ENCODE data around the gene FAM240A.
"Not testable (repeated sequence)": the region's sequence is repeated elsewhere in the genome, so short reads cannot be mapped to it uniquely, and the experiment has no call there.

The FAM240A gene

GRCh38 chr3:46584598-46585467 lies 27.5 kb upstream of the FAM240A start:
- DNase-seq: no peak
- in situ Hi-C loops (cut with HindIII; ENCODE audit: low pct_ligation_motif_present, low pct_unique_long_range_greater_than_20kb, low sequenced_read_pairs): no loop called here

GRCh38 chr3:46585799-46586693 lies 26.3 kb upstream of the FAM240A start:
- DNase-seq: peak; percentile 8
- in situ Hi-C loops (cut with HindIII; ENCODE audit: low pct_ligation_motif_present, low pct_unique_long_range_greater_than_20kb, low sequenced_read_pairs): no loop called here

- in situ Hi-C loops (cut with HindIII; ENCODE audit: low pct_ligation_motif_present, low pct_unique_long_range_greater_than_20kb, low sequenced_read_pairs): no loop called here
- DNase-seq: no peak
Observed at GRCh38 chr3:46586738-46587246, 25.5 kb upstream of the FAM240A start.

- DNase-seq; in situ Hi-C loops (cut with HindIII; ENCODE audit: low pct_ligation_motif_present, low pct_unique_long_range_greater_than_20kb, low sequenced_read_pairs): not testable (repeated sequence)
Observed at GRCh38 chr3:46587268-46587667, 25.1 kb upstream of the FAM240A start.

GRCh38 chr3:46593274-46593862 lies 19.0 kb upstream of the FAM240A start:
- no peak for DNase-seq
- in situ Hi-C loops (cut with HindIII; ENCODE audit: low pct_ligation_motif_present, low pct_unique_long_range_greater_than_20kb, low sequenced_read_pairs): no loop called here

GRCh38 chr3:46593979-46594378 lies 18.3 kb upstream of the FAM240A start:
- in situ Hi-C loops (cut with HindIII; ENCODE audit: low pct_ligation_motif_present, low pct_unique_long_range_greater_than_20kb, low sequenced_read_pairs): no loop called here
- no peak for DNase-seq

GRCh38 chr3:46594723-46595122 lies 17.6 kb upstream of the FAM240A start:
- in situ Hi-C loops (cut with HindIII; ENCODE audit: low pct_ligation_motif_present, low pct_unique_long_range_greater_than_20kb, low sequenced_read_pairs): no loop called here
- DNase-seq: no peak

- DNase-seq: no peak
- in situ Hi-C loops (cut with HindIII; ENCODE audit: low pct_ligation_motif_present, low pct_unique_long_range_greater_than_20kb, low sequenced_read_pairs): no loop called here
Observed at GRCh38 chr3:46595819-46596314, 16.5 kb upstream of the FAM240A start.

- no peak for DNase-seq
- in situ Hi-C loops (cut with HindIII; ENCODE audit: low pct_ligation_motif_present, low pct_unique_long_range_greater_than_20kb, low sequenced_read_pairs): no loop called here
Observed at GRCh38 chr3:46599590-46599989, 12.7 kb upstream of the FAM240A start.

- in situ Hi-C loops (cut with HindIII; ENCODE audit: low pct_ligation_motif_present, low pct_unique_long_range_greater_than_20kb, low sequenced_read_pairs): no loop called here
Observed at GRCh38 chr3:46603446-46604046, 8.8 kb upstream of the FAM240A start.

GRCh38 chr3:46604127-46604526 lies 8.2 kb upstream of the FAM240A start:
- no peak for DNase-seq
- in situ Hi-C loops (cut with HindIII; ENCODE audit: low pct_ligation_motif_present, low pct_unique_long_range_greater_than_20kb, low sequenced_read_pairs): no loop called here

More at GRCh38 chr3:46603446-46604046, 8.8 kb upstream of the FAM240A start:
- no peak for DNase-seq

- in situ Hi-C loops (cut with HindIII; ENCODE audit: low pct_ligation_motif_present, low pct_unique_long_range_greater_than_20kb, low sequenced_read_pairs): no loop called here
- peak; percentile 2 for DNase-seq
Observed at GRCh38 chr3:46607603-46608028, 4.7 kb upstream of the FAM240A start.

GRCh38 chr3:46609212-46609721 lies 3.1 kb upstream of the FAM240A start:
- in situ Hi-C loops (cut with HindIII; ENCODE audit: low pct_ligation_motif_present, low pct_unique_long_range_greater_than_20kb, low sequenced_read_pairs): no loop called here
- no peak for DNase-seq

GRCh38 chr3:46609944-46610722 lies 2.2 kb upstream of the FAM240A start:
- in situ Hi-C loops (cut with HindIII; ENCODE audit: low pct_ligation_motif_present, low pct_unique_long_range_greater_than_20kb, low sequenced_read_pairs): no loop called here
- no peak for DNase-seq

GRCh38 chr3:46613313-46614005 lies 1.1 kb downstream of the FAM240A start:
- in situ Hi-C loops (cut with HindIII; ENCODE audit: low pct_ligation_motif_present, low pct_unique_long_range_greater_than_20kb, low sequenced_read_pairs): no loop called here
- DNase-seq: no peak

GRCh38 chr3:46614431-46614830 lies 2.1 kb downstream of the FAM240A start:
- in situ Hi-C loops (cut with HindIII; ENCODE audit: low pct_ligation_motif_present, low pct_unique_long_range_greater_than_20kb, low sequenced_read_pairs): no loop called here
- no peak for DNase-seq
